Lung (tissue), 16 donors: ENCODE measurements around the gene EFL1. TPM values are rescaled to one million over a fixed set of nuclear protein-coding genes. Genes with fewer than 3 reads are reported as not detected.
A peak's percentile ranks its signal among the peaks of the same experiment; 100 is the strongest.
"Not testable (repeated sequence)": the region's sequence is repeated elsewhere in the genome, so short reads cannot be mapped to it uniquely, and the experiment has no call there.

Experiments used
- ATAC-seq: fragments of 200-7000 bp; cut with Tn5 transposase; one replicate; pipeline ENCODE4 v1.9.1; 2020; ENCODE audit warnings: moderate number of reproducible peaks; ENCODE audit not compliant: insufficient read depth, low FRiP score
- DNase-seq, 3 donors: peaks; one replicate each; pipeline ENCODE4 v3.0.0-alpha.2; 2013 to 2017
- H3K27ac ChIP-seq, 2 donors: one replicate each; pipeline ENCODE4 v1.5.1; 2013; ENCODE audit warnings: mild to moderate bottlenecking in 2 of 2, moderate library complexity in 2 of 2, control low read depth in 1 of 2, inconsistent platforms in 1 of 2, low read depth in 1 of 2, low read length in 1 of 2
- H3K27me3 ChIP-seq, 3 donors: one replicate each; pipeline ENCODE4 v1.5.1; 2013; ENCODE audit warnings: low read length in 2 of 3; ENCODE audit not compliant: control insufficient read depth in 3 of 3, insufficient read depth in 3 of 3
- H3K36me3 ChIP-seq, 4 donors: one replicate each; pipeline ENCODE4 v1.5.1; 2013; ENCODE audit warnings: low read length in 4 of 4, mild to moderate bottlenecking in 1 of 4, moderate library complexity in 1 of 4; ENCODE audit not compliant: control insufficient read depth in 4 of 4, insufficient read depth in 4 of 4
- H3K4me1 ChIP-seq, 5 donors: one replicate each; pipeline ENCODE4 v1.5.1; 2013; ENCODE audit warnings: low read length in 5 of 5, mild to moderate bottlenecking in 2 of 5, moderate library complexity in 1 of 5; ENCODE audit not compliant: control insufficient read depth in 5 of 5, insufficient read depth in 5 of 5
- H3K4me3 ChIP-seq: one replicate; pipeline ENCODE4 v1.5.1; 2013; ENCODE audit warnings: mild to moderate bottlenecking, control low read depth, moderate library complexity
- H3K9ac ChIP-seq, 2 donors: one replicate each; pipeline ENCODE4 v1.5.1; 2013; ENCODE audit warnings: low read length in 2 of 2, control low read depth in 1 of 2; ENCODE audit not compliant: insufficient read depth in 1 of 2
- H3K9me3 ChIP-seq, 4 donors: one replicate each; pipeline ENCODE4 v1.5.1; 2013; ENCODE audit warnings: low read length in 3 of 4, mild to moderate bottlenecking in 1 of 4, moderate library complexity in 1 of 4; ENCODE audit not compliant: control insufficient read depth in 4 of 4, insufficient read depth in 3 of 4
- CTCF ChIP-seq: IDR thresholded peaks from 2 replicates; pipeline ENCODE4 v1.5.1; 2012; ENCODE audit warnings: mild to moderate bottlenecking; ENCODE audit errors: control extremely low read depth, extremely low read depth
- WGBS, 2 donors: extraction: QIAGEN DNeasy Blood & Tissue Kit; methylation state at CpG; one replicate each; pipeline ENCODE4 v1.1.7; 2013; 5-methylcytosine and 5-hydroxymethylcytosine counted together
- long read RNA-seq, 5 donors: transcript quantifications; one replicate each; lab custom pipeline, GENCODE V29; 2026
- polyA plus RNA-seq, 2 donors: library from polyadenylated mRNA; stranded (reverse); fragments of 200-250 nt; gene quantifications; one replicate each; pipeline ENCODE4 v1.2.1, GENCODE V29; 2013
- total RNA-seq, 2 donors: library from RNA; depleted of rRNA in 1 of 2; stranded (reverse); fragments of >200 nt in 1 of 2; gene quantifications; one replicate each; pipeline ENCODE4 v1.2.1, GENCODE V29; 2014 to 2021
- donor health status: control.
- donor health status: control.
- donor health status: Bipolar disorder and iron deficiency.
- donor health status: healthy.
- donor health status: DM: yes; HTN: yes; CAD: no.

EFL1 gene
- total RNA-seq, result 10 to 100 TPM; 14.4 to 22.9 TPM
- polyA plus RNA-seq, result 1 to 10 TPM; 4.1 to 8.7 TPM
- long read RNA-seq, donor 1, partial matches to known transcripts, result 0 of 1 reads
- long read RNA-seq, donor 1, other reads (novel, unspliced or antisense), result 0 of 1 reads
- long read RNA-seq, donor 2, partial matches to known transcripts, result 0 of 2 reads
- long read RNA-seq, donor 2, other reads (novel, unspliced or antisense), result 0 of 2 reads
- long read RNA-seq, donor 3, partial matches to known transcripts, result 0 of 2 reads
- long read RNA-seq, donor 3, other reads (novel, unspliced or antisense), result 0 of 2 reads
- long read RNA-seq, donor 4, result 0 reads
- long read RNA-seq, donor 5, partial matches to known transcripts, result 0 of 2 reads
- long read RNA-seq, donor 5, other reads (novel, unspliced or antisense), result 0 of 2 reads

GRCh38 chr15:82262422-82263026 is at the start of gene EFL1, which contains the start of gene SAXO2:
EFL1 (minus strand) TSS chr15:82262734; CDS start chr15:82261778, 956 bp downstream.
SAXO2 (plus strand) TSS chr15:82262818; CDS start chr15:82262880, 62 bp downstream.
- ATAC-seq, result peak; percentile 97
- TF ChIP-seq CTCF, result no peak
- peaks cover 0 to 7% (median 3%) of the 10 kb centered on the region in 4 donors for H3K36me3 ChIP-seq
- peak within 1 kb of the TSS; percentile 49 to 61 for H3K9ac ChIP-seq
- WGBS, 2 donors, result 0% methylated on average over 57 of the region's 57 CpGs
- no peaks in the 10 kb centered on the region for H3K27me3 ChIP-seq
- peak within 1 kb of the TSS; percentile 89 to 90 for H3K27ac ChIP-seq
- peaks cover 0 to 11% (median 3%) of the 10 kb centered on the region in 5 donors for H3K4me1 ChIP-seq
- H3K4me3 ChIP-seq, result peak within 1 kb of the TSS; percentile 96
- peak; percentile 86 to 95 (median 92) for DNase-seq
- H3K9me3 ChIP-seq, result no peaks in the 10 kb centered on the region

- H3K27ac ChIP-seq, H3K4me3 ChIP-seq, H3K9me3 ChIP-seq, H3K36me3 ChIP-seq, DNase-seq, H3K27me3 ChIP-seq, ATAC-seq, H3K9ac ChIP-seq, H3K4me1 ChIP-seq: not testable (repeated sequence)
- WGBS, 2 donors, result 84% methylated on average over 4 to 5 of the region's 5 CpGs
Observed at GRCh38 chr15:82311321-82311720, 48.8 kb upstream of the EFL1 start.

DNA sequence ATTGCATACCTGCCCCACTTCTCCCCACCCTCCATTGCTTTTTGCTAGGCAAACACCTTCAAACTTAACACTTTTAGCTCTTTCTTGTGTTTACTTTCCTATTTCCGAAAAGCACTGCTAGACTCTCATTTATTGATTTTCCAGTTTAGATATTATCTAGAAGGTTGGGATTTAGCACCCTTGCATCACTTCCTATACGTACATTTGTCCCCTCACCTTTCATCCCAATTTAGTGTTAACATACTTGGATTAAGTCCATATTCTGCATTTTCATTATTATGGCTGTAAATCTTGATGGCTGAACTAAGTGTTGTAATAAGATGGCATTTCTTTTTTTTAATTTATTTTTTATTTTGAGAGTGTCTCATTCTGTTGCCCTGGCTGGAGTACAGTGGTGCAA is 47.3 kb upstream of the EFL1 start:
- TF ChIP-seq CTCF, result no peak
- WGBS, 2 donors, result 75 to 86% methylated on average over 2 of the region's 2 CpGs
- Histone ChIP-seq H3K9ac (no peak overlapping the region), H3K4me3 (no peak overlapping the region), H3K27me3 (no peaks in the 10 kb centered on the region), H3K36me3 (no peaks in the 10 kb centered on the region), H3K27ac (no peak overlapping the region), H3K4me1 (no peaks in the 10 kb centered on the region), H3K9me3 (no peaks in the 10 kb centered on the region)
- DNase-seq (no peak), ATAC-seq (no peak)

DNA sequence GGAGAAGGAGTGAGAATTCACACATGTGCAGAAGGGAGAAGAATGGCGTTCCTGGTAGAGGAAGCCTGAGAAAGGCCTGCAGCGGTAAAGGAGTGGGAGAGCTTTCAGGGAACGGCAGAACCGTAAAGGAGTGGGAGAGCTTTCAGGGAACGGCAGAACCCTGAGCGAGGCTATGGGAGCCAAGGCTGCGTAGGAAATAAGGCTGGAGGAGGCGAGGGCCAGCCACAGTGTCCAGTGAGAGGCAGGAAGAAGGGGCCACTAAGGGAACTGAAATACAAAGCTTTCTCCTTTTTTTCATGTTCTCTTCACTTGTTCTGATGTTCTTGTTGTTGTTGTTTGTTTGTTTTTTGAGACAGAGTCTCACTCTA is 45.2 kb upstream of the EFL1 start:
- no peaks in the 10 kb centered on the region for H3K27me3 ChIP-seq
- H3K9ac ChIP-seq, result no peak overlapping the region
- WGBS, 2 donors, result 88 to 95% methylated on average over 6 to 8 of the region's 8 CpGs
- no peak for ATAC-seq
- H3K36me3 ChIP-seq, result no peaks in the 10 kb centered on the region
- H3K4me1 ChIP-seq, result no peaks in the 10 kb centered on the region
- no peak overlapping the region for H3K4me3 ChIP-seq
- TF ChIP-seq CTCF, result no peak
- DNase-seq, result no peak
- no peak overlapping the region for H3K27ac ChIP-seq
- no peaks in the 10 kb centered on the region for H3K9me3 ChIP-seq
